Testis (tissue), 2 donors: ENCODE results near the gene CCT7.

Experiments
- CTCF ChIP-seq, 3 experiments: fragments of 450-650 bp in 2 of 3; fragments of 200-600 bp in 1 of 3; sonication (generic) in 1 of 3; IDR thresholded peaks; one replicate each; pipeline ENCODE4 v1.5.1; 2016 to 2019; ENCODE audit warnings: antibody characterized with exemption in 3 of 3, mild to moderate bottlenecking in 2 of 3, moderate library complexity in 1 of 3
- POLR2A ChIP-seq: fragments of 450-650 bp; IDR thresholded peaks from one replicate; pipeline ENCODE4 v1.6.1; 2017; ENCODE audit warnings: antibody characterized with exemption, mild to moderate bottlenecking, moderate library complexity

GRCh38 chr2:73203055-73203681, 30.9 kb upstream of the CCT7 start:
- no peak for TF ChIP-seq CTCF (IDR thresholded peaks at IDR 0.05)
- no peak for TF ChIP-seq POLR2A
